Measurements from ENCODE around the gene OVCA2. TPM values are rescaled to one million over a fixed set of nuclear protein-coding genes. Genes with fewer than 3 reads are reported as not detected.

The OVCA2 gene
- polyA plus RNA-seq, 1 donor (not counting 4 experiments of a cell fraction or from before 2014, with no cell fraction given) = 41.2 TPM

GRCh38 chr17:2058586-2059546 is 17.0 kb downstream of the OVCA2 start:
- H3K9ac ChIP-seq (ENCODE audit: control insufficient read depth, extremely low read depth, insufficient read depth, low read length) = no peak overlapping the region
- no peak for DNase-seq (ENCODE audit: low read depth, low spot score)
- TF ChIP-seq CTCF (optimal IDR thresholded peaks at IDR 0.05 in 1 of 3, IDR thresholded peaks at IDR 0.05 in 1 of 3, conservative IDR thresholded peaks at IDR 0.05 in 1 of 3; ENCODE audit: extremely low read depth in 1 of 3, insufficient read depth in 2 of 3, low read length in 3 of 3) (peak; percentile 54 to 89 (median 88)), EZH2 (IDR thresholded peaks at IDR 0.05; ENCODE audit: low read length) (no peak)
- H3K27ac ChIP-seq (ENCODE audit: control insufficient read depth, insufficient read depth, low read length) = no peak overlapping the region
- peaks cover 4% of the 10 kb centered on the region for H4K20me1 ChIP-seq (ENCODE audit: control insufficient read depth, extremely low read depth, insufficient read depth, low read length)
- FAIRE-seq = no peak
- no peaks in the 10 kb centered on the region for H3K9me3 ChIP-seq (ENCODE audit: control insufficient read depth, low read depth, low read length)
- H2AFZ ChIP-seq (ENCODE audit: control insufficient read depth, low read length) = no peak overlapping the region
- H3K4me3 ChIP-seq (ENCODE audit: control insufficient read depth in 2 of 3, extremely low read depth in 1 of 3, insufficient read depth in 2 of 3, low read depth in 1 of 3, low read length in 3 of 3) = no peak overlapping the region
- H3K9me1 ChIP-seq (ENCODE audit: control insufficient read depth, extremely low read depth, insufficient read depth, low read length) = no peaks in the 10 kb centered on the region
- H3K27me3 ChIP-seq (ENCODE audit: control insufficient read depth, extremely low read depth, insufficient read depth, low read length) = peaks cover 7% of the 10 kb centered on the region
- dilution Hi-C loops (cut with MboI; ENCODE audit: extremely low pct_ligation_motif_present, low sequenced_read_pairs) = no loop called here
- H3K36me3 ChIP-seq (ENCODE audit: control insufficient read depth in 2 of 2, extremely low read depth in 1 of 2, insufficient read depth in 2 of 2, low read length in 2 of 2) = peaks cover 6 to 10% of the 10 kb centered on the region in 2 experiments
- peaks cover 5% of the 10 kb centered on the region for H3K79me2 ChIP-seq (ENCODE audit: control insufficient read depth, insufficient read depth, low read length)
- no peak overlapping the region for H3K4me2 ChIP-seq (ENCODE audit: control insufficient read depth, extremely low read depth, insufficient read depth, low read depth, low read length)
- peaks cover 7% of the 10 kb centered on the region for H3K4me1 ChIP-seq (ENCODE audit: control insufficient read depth, extremely low read depth, insufficient read depth, low read length)

- no peaks in the 10 kb centered on the region for H3K9me3 ChIP-seq (ENCODE audit: control insufficient read depth, low read depth, low read length)
- no peak overlapping the region for H3K4me2 ChIP-seq (ENCODE audit: control insufficient read depth, extremely low read depth, insufficient read depth, low read depth, low read length)
- H3K27me3 ChIP-seq (ENCODE audit: control insufficient read depth, extremely low read depth, insufficient read depth, low read length) = peaks cover 7% of the 10 kb centered on the region
- no peak overlapping the region for H2AFZ ChIP-seq (ENCODE audit: control insufficient read depth, low read length)
- H3K4me1 ChIP-seq (ENCODE audit: control insufficient read depth, extremely low read depth, insufficient read depth, low read length) = no peaks in the 10 kb centered on the region
- H3K4me3 ChIP-seq (ENCODE audit: control insufficient read depth in 2 of 3, extremely low read depth in 1 of 3, insufficient read depth in 2 of 3, low read depth in 1 of 3, low read length in 3 of 3) = no peak overlapping the region
- DNase-seq (ENCODE audit: low read depth, low spot score) (no peak), FAIRE-seq (no peak)
- dilution Hi-C loops (cut with MboI; ENCODE audit: extremely low pct_ligation_motif_present, low sequenced_read_pairs) = no loop called here
- H3K36me3 ChIP-seq (ENCODE audit: control insufficient read depth in 2 of 2, extremely low read depth in 1 of 2, insufficient read depth in 2 of 2, low read length in 2 of 2) = peaks cover 14% of the 10 kb centered on the region in 2 experiments
- H3K9ac ChIP-seq (ENCODE audit: control insufficient read depth, extremely low read depth, insufficient read depth, low read length) = no peak overlapping the region
- H3K9me1 ChIP-seq (ENCODE audit: control insufficient read depth, extremely low read depth, insufficient read depth, low read length) = no peaks in the 10 kb centered on the region
- no peak overlapping the region for H3K27ac ChIP-seq (ENCODE audit: control insufficient read depth, insufficient read depth, low read length)
- peaks cover 4% of the 10 kb centered on the region for H4K20me1 ChIP-seq (ENCODE audit: control insufficient read depth, extremely low read depth, insufficient read depth, low read length)
- peaks cover 5% of the 10 kb centered on the region for H3K79me2 ChIP-seq (ENCODE audit: control insufficient read depth, insufficient read depth, low read length)
- TF ChIP-seq EZH2 (IDR thresholded peaks at IDR 0.05; ENCODE audit: low read length) (no peak), CTCF (optimal IDR thresholded peaks at IDR 0.05 in 1 of 3, IDR thresholded peaks at IDR 0.05 in 1 of 3, conservative IDR thresholded peaks at IDR 0.05 in 1 of 3; ENCODE audit: extremely low read depth in 1 of 3, insufficient read depth in 2 of 3, low read length in 3 of 3) (no peak)
Observed at GRCh38 chr17:2059547-2060384, 17.9 kb downstream of the OVCA2 start.

Data from keratinocyte (primary cell).